NCI-H524 (cell line): ENCODE results near the gene ODAD3.
"Not testable (repeated sequence)": the region's sequence is repeated elsewhere in the genome, so short reads cannot be mapped to it uniquely, and the experiment has no call there.

Experiments
- DNase-seq, 2 experiments: peaks; one replicate each; lab custom pipeline; 2025; lab: John Stamatoyannopoulos, UW

The ODAD3 gene

GRCh38 chr19:11437955-11438354, 3.0 kb upstream of the ODAD3 start:
- DNase-seq: no peak

- peak in 1 of 2 experiments; percentile 49 for DNase-seq
These were observed 952 bp upstream of the ODAD3 start for GRCh38 chr19:11435833-11436313.

- DNase-seq: no peak
These were observed 241 bp downstream of the ODAD3 start for GRCh38 chr19:11434703-11435056.

- not testable (repeated sequence) for DNase-seq
These were observed 1.4 kb downstream of the ODAD3 start for GRCh38 chr19:11433526-11433925.

DNA sequence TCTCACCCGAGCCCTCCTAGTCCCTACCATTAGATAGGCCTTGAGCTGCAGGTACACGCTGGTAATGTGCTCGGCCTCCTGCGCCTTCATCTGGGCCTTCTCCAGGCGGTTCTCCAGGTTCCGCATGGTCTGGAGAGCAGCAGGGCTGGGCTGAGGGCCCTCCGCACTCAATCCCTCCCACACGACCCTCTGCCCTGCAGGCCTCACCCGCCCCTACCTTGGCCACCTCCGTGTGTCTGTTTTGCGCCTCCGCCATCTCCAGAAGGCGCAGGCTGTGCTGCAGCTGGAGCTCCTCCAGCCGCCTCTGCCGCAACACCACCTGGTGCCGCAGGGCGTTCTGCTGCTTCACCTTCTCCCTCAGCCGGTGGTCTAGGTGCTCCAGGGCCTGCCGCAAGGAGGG, 8.3 kb downstream of the ODAD3 start:
- no peak for DNase-seq

DNA sequence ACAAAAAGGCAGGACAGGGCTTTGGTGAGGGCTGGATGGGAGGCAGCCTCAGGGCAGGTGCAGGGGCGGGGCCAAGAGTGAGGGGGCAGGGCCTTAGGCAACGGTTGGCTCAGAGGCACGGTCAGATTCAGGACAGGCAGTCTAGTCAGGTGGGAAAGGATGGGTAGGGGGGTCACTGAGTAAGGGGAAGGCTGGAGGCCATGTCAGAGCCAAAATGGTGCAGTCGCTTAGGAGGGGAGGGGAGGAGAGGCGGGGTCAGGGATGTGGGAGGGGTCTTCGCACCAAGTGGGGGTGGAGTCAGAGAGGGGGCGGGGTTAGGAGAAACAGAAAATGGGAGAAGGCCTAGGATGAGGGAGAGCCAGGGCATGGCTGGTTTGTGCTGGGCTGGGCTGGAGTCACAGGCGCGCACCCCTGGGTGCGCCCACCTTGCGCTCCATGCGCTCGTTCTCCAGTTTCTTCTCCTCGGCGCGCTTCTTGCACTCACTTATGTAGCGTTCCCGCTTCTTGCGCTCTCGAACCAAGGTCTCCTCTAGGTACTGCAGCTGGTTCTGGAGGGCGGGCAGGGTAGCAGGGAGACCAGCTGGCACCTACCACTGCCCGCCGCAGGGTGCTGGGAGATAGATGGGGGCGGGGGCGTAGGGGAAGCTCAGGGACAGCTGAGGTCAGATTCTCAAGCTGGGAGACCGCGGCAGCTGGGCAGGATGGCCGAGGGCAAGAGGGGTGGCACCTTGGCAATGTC, 9.0 kb downstream of the ODAD3 start:
- no peak for DNase-seq

- peak; percentile 14 to 35 for DNase-seq
These were observed 11.1 kb downstream of the ODAD3 start for GRCh38 chr19:11423791-11424181.

DNA sequence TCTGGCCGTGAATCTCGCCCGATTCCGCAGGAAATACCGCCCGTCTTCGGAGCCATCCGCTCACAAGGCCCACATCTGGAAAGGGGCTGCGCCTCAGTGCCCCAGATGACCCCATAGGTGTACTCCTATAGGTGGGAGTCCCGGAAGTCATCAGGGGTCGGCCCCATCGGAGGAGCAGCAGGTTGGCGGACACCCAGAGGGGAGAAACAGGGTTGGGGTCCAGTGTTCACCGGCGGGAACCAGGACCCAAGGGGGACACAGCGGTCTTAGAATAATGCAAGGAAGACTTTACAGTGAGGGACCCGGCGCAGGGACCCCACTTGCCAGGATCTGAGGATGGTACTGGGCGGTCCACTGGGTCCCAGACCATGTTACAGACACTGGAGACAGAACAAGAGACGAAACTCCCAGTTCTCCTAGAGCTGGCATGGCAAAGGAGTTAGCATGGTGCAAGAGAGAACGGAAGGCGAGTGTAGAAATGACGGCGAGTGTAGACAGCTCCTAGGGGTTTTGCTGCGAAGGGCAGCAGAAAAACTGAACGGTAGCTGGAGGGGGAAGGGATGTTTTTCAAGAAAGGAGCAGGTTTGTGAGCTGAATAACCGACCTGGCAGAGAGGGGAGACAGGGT, 11.6 kb downstream of the ODAD3 start:
- no peak for DNase-seq

GRCh38 chr19:11422163-11423065, 12.5 kb downstream of the ODAD3 start:
- peak; percentile 13 to 67 for DNase-seq

- DNase-seq: no peak
These were observed 13.4 kb downstream of the ODAD3 start for GRCh38 chr19:11421371-11422098.

GRCh38 chr19:11420429-11421370, 14.2 kb downstream of the ODAD3 start:
- no peak for DNase-seq

DNA sequence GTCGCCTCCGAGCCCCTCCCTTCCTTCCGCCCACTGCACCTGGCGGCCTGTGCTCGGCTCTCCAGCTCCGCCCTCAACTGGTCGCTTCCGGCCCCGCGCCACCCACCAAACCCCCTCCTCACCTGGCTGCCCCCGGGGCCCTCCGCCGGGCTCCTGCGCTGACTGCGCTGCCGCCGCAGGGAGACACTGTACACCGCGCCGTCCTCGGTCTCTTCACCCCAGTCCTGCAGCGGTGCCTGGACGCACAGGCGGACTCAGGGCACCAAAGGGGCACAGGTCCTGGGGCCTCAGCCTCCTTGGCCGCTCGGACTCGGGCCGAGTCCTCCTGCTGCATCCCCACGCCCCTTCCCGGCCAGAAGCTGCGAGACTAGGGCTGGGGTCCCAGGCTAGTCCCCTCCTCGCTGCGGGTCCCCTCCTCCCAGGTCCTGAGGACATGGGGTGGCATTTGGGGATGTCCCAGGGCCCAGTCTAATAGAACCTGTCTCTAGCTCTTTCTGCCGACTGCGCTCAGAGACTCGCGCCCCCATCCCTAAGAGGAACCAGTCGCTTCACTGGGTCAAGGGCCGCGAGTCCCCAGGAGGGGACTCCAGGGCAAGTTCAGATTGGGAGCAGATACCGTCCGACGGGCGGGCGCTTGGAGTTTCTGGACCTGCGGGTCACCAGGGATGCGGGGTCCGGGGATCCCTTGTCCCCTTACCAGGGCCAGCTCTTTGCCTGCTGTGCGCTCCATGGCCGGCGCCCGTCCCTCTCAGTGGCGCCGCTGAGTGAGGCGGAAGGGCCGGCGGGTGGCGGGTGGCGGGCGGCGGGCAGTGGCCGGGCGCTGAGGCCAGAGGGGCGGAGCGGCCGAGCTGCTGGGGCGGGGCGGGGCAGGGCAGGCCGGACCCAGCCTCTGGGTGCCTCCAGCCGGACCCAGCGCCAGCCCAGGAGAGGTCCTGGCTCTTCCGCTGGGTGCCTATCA, 16.1 kb downstream of the ODAD3 start, which contains the start of gene RGL3:
Gene RGL3, minus strand, starts transcription at position 766 of the 958 bp plus-strand sequence. Its CDS starts 36 bp downstream, at position 730.
- DNase-seq: no peak

- no peak for DNase-seq
These were observed 16.8 kb downstream of the ODAD3 start for GRCh38 chr19:11418094-11418548.

DNA sequence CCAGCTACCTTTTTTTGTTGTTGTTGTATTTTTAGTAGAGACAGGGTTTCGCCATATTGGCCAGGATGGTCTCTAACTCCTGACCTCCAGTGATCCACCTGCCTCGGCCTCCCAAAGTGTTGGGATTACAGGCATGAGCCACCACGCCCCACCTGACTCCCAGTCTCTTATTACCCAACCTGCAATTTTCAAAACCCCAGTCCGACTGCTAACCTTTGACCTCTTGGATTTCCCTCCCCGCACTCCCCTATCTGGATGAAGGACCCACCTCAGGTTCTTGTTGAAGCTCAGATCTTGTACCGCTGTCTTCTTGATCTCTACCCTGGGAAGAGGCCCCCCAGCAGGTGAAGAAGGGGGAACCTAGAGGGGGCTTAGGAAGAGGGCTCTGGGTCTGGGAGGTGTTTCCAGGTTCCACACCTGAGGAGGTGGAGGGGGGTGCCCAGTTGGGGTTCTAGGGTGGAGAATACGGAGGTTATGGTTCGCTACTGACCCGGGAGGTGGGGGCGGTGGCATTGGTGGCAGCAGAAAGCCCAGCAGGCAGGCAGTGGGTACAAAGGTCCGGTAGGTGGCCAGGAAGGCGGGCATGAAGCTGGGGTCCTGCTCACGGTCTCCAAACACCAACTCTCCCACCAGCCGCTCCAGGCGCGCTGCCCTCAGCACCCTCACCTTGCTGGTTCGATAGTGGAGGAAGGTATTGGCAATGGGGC, 18.4 kb downstream of the ODAD3 start:
- DNase-seq: no peak

GRCh38 chr19:11414544-11414943, 20.4 kb downstream of the ODAD3 start:
- peak; percentile 94 to 99 for DNase-seq

DNA sequence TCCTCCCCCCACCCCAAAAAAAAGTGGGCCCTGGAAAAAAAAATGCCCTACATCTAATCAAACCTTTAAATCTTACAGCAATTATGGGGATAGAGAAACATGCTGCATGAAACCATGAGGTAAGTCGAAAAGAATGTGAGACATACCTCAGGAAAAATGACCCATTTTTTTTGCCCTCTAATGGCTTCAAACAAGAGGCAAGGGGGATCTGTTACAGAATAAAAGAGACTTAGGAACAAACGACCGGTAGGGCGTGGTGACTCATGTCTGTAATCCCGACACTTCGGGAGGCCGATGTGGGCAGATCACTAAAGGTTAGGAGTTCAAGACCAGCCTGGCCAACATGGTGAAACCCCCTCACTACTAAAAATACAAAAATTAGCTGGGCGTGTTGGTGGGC, 24.2 kb downstream of the ODAD3 start:
- DNase-seq: no peak

DNA sequence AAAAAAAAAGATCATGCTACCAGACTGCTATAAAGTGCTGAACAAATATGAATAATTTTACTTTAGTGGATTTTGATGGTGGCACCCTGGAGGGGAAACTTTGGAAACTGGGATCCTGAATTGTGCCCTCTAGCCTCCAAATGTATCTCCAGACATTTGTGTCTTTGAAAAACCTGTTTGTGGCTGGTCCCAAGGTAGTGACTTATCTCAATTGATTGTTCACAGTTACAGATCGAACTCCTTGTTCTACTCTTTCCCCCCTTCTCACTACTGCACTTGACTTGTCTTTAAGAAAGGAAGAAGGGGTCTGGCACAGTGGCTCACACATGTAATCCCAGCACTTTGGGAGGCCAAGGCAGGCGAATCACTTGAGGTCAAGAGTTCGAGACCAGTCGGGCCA, 26.3 kb downstream of the ODAD3 start:
- DNase-seq: no peak

DNA sequence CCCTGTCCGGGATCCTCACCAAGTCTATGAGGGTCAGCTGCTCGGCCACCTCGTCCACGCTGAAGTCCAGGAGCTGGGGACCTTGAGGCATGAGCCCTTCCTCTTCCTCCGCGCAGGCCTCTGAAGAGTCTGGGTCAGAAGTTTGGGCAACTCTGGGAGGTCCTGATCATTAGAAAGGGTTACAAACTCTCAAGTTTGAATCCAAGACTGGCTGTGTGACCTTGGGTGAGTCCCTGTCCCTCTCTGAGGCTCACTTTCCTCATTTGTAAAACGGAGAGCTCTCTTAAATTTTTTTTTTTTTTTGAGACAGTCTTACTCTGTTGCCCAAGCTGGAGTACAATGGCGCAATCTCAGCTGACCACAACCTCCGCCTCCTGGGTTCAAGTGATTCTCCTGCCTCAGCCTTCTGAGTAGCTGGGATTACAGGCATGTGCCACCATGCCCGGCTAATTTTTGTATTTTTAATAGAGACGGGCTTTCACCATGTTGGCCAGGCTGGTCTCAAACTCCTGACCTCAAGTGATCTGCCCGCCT, 28.2 kb downstream of the ODAD3 start:
- not testable (repeated sequence) for DNase-seq
